IMR-90 (cell line): ENCODE results near the gene ITPK1. TPM values are rescaled to one million over a fixed set of nuclear protein-coding genes. Genes with fewer than 3 reads are reported as not detected.

Experiments used
- ATAC-seq: fragments of 200-7000 bp; cut with Tn5 transposase; 2 replicates; pipeline ENCODE4 v1.9.1; 2020; ENCODE audit warnings: low read depth, mild to moderate bottlenecking, moderate library complexity
- BruUV-seq: library from RNA; stranded (reverse); fragments of 400-500 nt; replicated peaks from 2 replicates; lab custom pipeline; 2021; lab: Mats Ljungman, UMichigan
- CTCF ChIA-PET: fragments of 300-600 bp; formaldehyde crosslinking; extraction: SDS; loops from one replicate; lab custom pipeline; 2021; ENCODE audit warnings: antibody characterized with exemption; lab: Yijun Ruan, JAX
- POLR2A ChIA-PET: fragments of 300-600 bp; sonication (Branson Sonifier 250); formaldehyde crosslinking; loops from one replicate; lab custom pipeline; 2022; ENCODE audit warnings: antibody characterized with exemption; ENCODE audit not compliant: unreplicated experiment; lab: Charles Lee
- DNase-seq: peaks from one replicate; pipeline ENCODE4 v3.0.0; 2013
- H2AFZ ChIP-seq: replicated peaks from 2 replicates; pipeline ENCODE3; 2013; ENCODE audit warnings: low read length, mild to moderate bottlenecking; ENCODE audit not compliant: poor library complexity
- H2AK5ac ChIP-seq: 2 replicates; pipeline ENCODE4 v1.6.1; 2013; ENCODE audit warnings: low read depth, low read length, inconsistent platforms
- H2AK9ac ChIP-seq: replicated peaks from 2 replicates; pipeline ENCODE3; 2013; ENCODE audit warnings: mild to moderate bottlenecking, low read depth, low read length, moderate library complexity; ENCODE audit not compliant: poor library complexity
- H2BK120ac ChIP-seq: 2 replicates; pipeline ENCODE4 v1.6.1; 2013; ENCODE audit warnings: low read depth, low read length, inconsistent platforms
- H2BK15ac ChIP-seq: 3 replicates; pipeline ENCODE4 v1.6.1; 2013; ENCODE audit warnings: low read depth, low read length, inconsistent platforms
- H2BK20ac ChIP-seq: 2 replicates; pipeline ENCODE4 v1.6.1; 2013; ENCODE audit warnings: low read depth, mild to moderate bottlenecking, inconsistent platforms, low read length, moderate library complexity
- H2BK5ac ChIP-seq: 2 replicates; pipeline ENCODE4 v1.6.1; 2013; ENCODE audit warnings: mild to moderate bottlenecking, low read depth, low read length, inconsistent platforms; ENCODE audit not compliant: poor library complexity, severe bottlenecking
- H3K14ac ChIP-seq: replicated peaks from 2 replicates; pipeline ENCODE4 v1.6.1; 2013; ENCODE audit warnings: low read depth, low read length, inconsistent platforms
- H3K18ac ChIP-seq: 2 replicates; pipeline ENCODE4 v1.6.1; 2013; ENCODE audit warnings: low read depth, low read length, control low read depth
- H3K23ac ChIP-seq: 2 replicates; pipeline ENCODE4 v1.6.1; 2013; ENCODE audit warnings: low read depth, low read length, inconsistent platforms
- H3K27ac ChIP-seq: 2 replicates; pipeline ENCODE4 v1.5.1; 2013; ENCODE audit warnings: mild to moderate bottlenecking, control low read depth, low read length; ENCODE audit not compliant: insufficient read depth
- H3K27me3 ChIP-seq: 2 replicates; pipeline ENCODE4 v1.6.1; 2013; ENCODE audit warnings: low read length; ENCODE audit not compliant: control insufficient read depth, insufficient read depth
- H3K36me3 ChIP-seq: 2 replicates; pipeline ENCODE4 v1.6.1; 2013; ENCODE audit warnings: low read length, mixed read lengths; ENCODE audit not compliant: control insufficient read depth, insufficient read depth
- H3K4ac ChIP-seq: 2 replicates; pipeline ENCODE4 v1.6.1; 2013; ENCODE audit warnings: low read depth, low read length, inconsistent platforms
- H3K4me1 ChIP-seq: 2 replicates; pipeline ENCODE4 v1.6.1; 2013; ENCODE audit warnings: low read length, mixed read lengths; ENCODE audit not compliant: control insufficient read depth, insufficient read depth
- H3K4me2 ChIP-seq: 2 replicates; pipeline ENCODE4 v1.6.1; 2013; ENCODE audit warnings: low read depth, mild to moderate bottlenecking, control low read depth, low read length, moderate library complexity
- H3K4me3 ChIP-seq: 2 replicates; pipeline ENCODE4 v1.5.1; 2013; ENCODE audit warnings: low read depth, mild to moderate bottlenecking, control low read depth, low read length, moderate library complexity; ENCODE audit not compliant: insufficient read depth
- H3K56ac ChIP-seq: 2 replicates; pipeline ENCODE4 v1.6.1; 2013; ENCODE audit warnings: low read length, inconsistent platforms; ENCODE audit not compliant: insufficient read depth; ENCODE audit errors: extremely low read depth
- H3K79me1 ChIP-seq, 2 experiments: 2 replicates each; pipeline ENCODE4 v1.6.1; 2013; ENCODE audit warnings: low read length in 2 of 2, inconsistent platforms in 1 of 2, low read depth in 1 of 2
- H3K9ac ChIP-seq: 2 replicates; pipeline ENCODE4 v1.6.1; 2013; ENCODE audit warnings: low read depth, low read length, control low read depth
- H3K9me1 ChIP-seq: 2 replicates; pipeline ENCODE4 v1.6.1; 2013; ENCODE audit warnings: low read length, inconsistent platforms; ENCODE audit not compliant: insufficient read depth
- H3K9me3 ChIP-seq: 2 replicates; pipeline ENCODE4 v1.6.1; 2013; ENCODE audit warnings: low read length; ENCODE audit not compliant: control insufficient read depth, insufficient read depth
- H4K20me1 ChIP-seq: 2 replicates; pipeline ENCODE4 v1.6.1; 2013; ENCODE audit warnings: low read length, inconsistent platforms; ENCODE audit not compliant: insufficient read depth
- H4K5ac ChIP-seq: 2 replicates; pipeline ENCODE4 v1.6.1; 2013; ENCODE audit warnings: mild to moderate bottlenecking, low read depth, low read length, control low read depth
- H4K8ac ChIP-seq, 2 experiments: 2 replicates each; pipeline ENCODE4 v1.6.1; 2013; ENCODE audit warnings: low read depth in 2 of 2, low read length in 2 of 2, control low read depth in 1 of 2, inconsistent platforms in 1 of 2
- H4K91ac ChIP-seq: 2 replicates; pipeline ENCODE4 v1.6.1; 2013; ENCODE audit warnings: low read depth, low read length, inconsistent platforms; ENCODE audit not compliant: insufficient read depth
- BHLHE40 ChIP-seq: fragments of 150-350 bp; IDR thresholded peaks from 2 replicates; pipeline ENCODE4 v1.6.1; 2016; ENCODE audit warnings: mild to moderate bottlenecking, low read depth, low read length
- CEBPB ChIP-seq: IDR thresholded peaks from 2 replicates; pipeline ENCODE4 v1.6.1; 2012; ENCODE audit warnings: low read depth, low read length, improper control_type of control experiment
- CHD1 ChIP-seq: IDR thresholded peaks from 2 replicates; pipeline ENCODE4 v1.6.1; 2012; ENCODE audit warnings: low read depth, low read length, improper control_type of control experiment
- ELK1 ChIP-seq: fragments of 150-350 bp; IDR thresholded peaks from 2 replicates; pipeline ENCODE4 v1.6.1; 2016; ENCODE audit warnings: low read depth, mild to moderate bottlenecking, low read length, moderate library complexity, borderline replicate concordance
- FOS ChIP-seq: fragments of 150-350 bp; IDR thresholded peaks from 2 replicates; pipeline ENCODE4 v1.6.1; 2016; ENCODE audit warnings: low read depth, low read length
- MAFK ChIP-seq: IDR thresholded peaks from 2 replicates; pipeline ENCODE4 v1.6.1; 2012; ENCODE audit warnings: low read depth, low read length, improper control_type of control experiment
- MAZ ChIP-seq: IDR thresholded peaks from 2 replicates; pipeline ENCODE4 v1.6.1; 2012; ENCODE audit warnings: low read depth, mild to moderate bottlenecking, low read length, improper control_type of control experiment, moderate library complexity, borderline replicate concordance
- MXI1 ChIP-seq: IDR thresholded peaks from 2 replicates; pipeline ENCODE4 v1.6.1; 2012; ENCODE audit warnings: low read depth, mild to moderate bottlenecking, low read length, moderate library complexity, borderline replicate concordance
- NFE2L2 ChIP-seq: fragments of 150-350 bp; IDR thresholded peaks from 2 replicates; pipeline ENCODE4 v1.6.1; 2016; ENCODE audit warnings: low read depth, mild to moderate bottlenecking, low read length
- RAD21 ChIP-seq: IDR thresholded peaks from 2 replicates; pipeline ENCODE4 v1.6.1; 2012; ENCODE audit warnings: low read length, improper control_type of control experiment
- RCOR1 ChIP-seq: IDR thresholded peaks from 2 replicates; pipeline ENCODE4 v1.6.1; 2012; ENCODE audit warnings: mild to moderate bottlenecking, low read length, improper control_type of control experiment; ENCODE audit not compliant: insufficient replicate concordance
- RFX5 ChIP-seq: IDR thresholded peaks from 2 replicates; pipeline ENCODE4 v1.8.0; 2012; ENCODE audit warnings: low read depth, mild to moderate bottlenecking, low read length, moderate library complexity
- USF2 ChIP-seq: fragments of 150-350 bp; IDR thresholded peaks from 2 replicates; pipeline ENCODE4 v1.6.1; 2017; ENCODE audit warnings: mild to moderate bottlenecking, antibody characterized with exemption, low read length, low read depth
- WGBS, 2 experiments: methylation state at CpG; one replicate each; pipeline versions ENCODE4 v1.1.5 to v1.1.7; 2013; ENCODE audit warnings: missing lambda C conversion rate in 2 of 2; ENCODE audit not compliant: insufficient read length in 1 of 2; ENCODE audit errors: extremely low coverage in 2 of 2; 5-methylcytosine and 5-hydroxymethylcytosine counted together
- dilution Hi-C: fragments of 300-500 bp; cut with HindIII; formaldehyde crosslinking; loops from one replicate; pipeline ENCODE4 v1.14.3; 2018; ENCODE audit warnings: low sequenced_read_pairs; ENCODE audit not compliant: unreplicated experiment
- in situ Hi-C: fragments of 300-500 bp; cut with MboI; formaldehyde crosslinking; loops from 3 replicates; pipeline ENCODE4 v1.14.3; 2019; ENCODE audit warnings: low sequenced_read_pairs, inconsistent platforms, mixed read lengths
- intact Hi-C: fragments of 100-400 bp; cut with micrococcal nuclease; formaldehyde crosslinking; loops from 2 replicates; pipeline ENCODE4 v1.10.0; 2022
- polyA plus RNA-seq, 3 experiments: library from polyadenylated mRNA; depleted of rRNA; stranded (reverse); fragments of >200 nt; gene quantifications; 2 replicates each; pipeline ENCODE4 v1.2.3, GENCODE V29; 2012; ENCODE audit warnings: low replicate concordance in 1 of 3
- total RNA-seq: library from RNA; depleted of rRNA; stranded (reverse); fragments of >200 nt; gene quantifications from 2 replicates; pipeline ENCODE4 v1.2.3, GENCODE V29; 2012

Gene ITPK1
- total and polyA plus RNA-seq, 2 of the 4 experiments (the other 2 are of a cell fraction), result 21.7 to 26.9 TPM

GRCh38 chr14:93046705-93047050, 69.0 kb downstream of the ITPK1 start:
- H3K4me2 ChIP-seq, result no peak overlapping the region

More at GRCh38 chr14:93046705-93047050, 69.0 kb downstream of the ITPK1 start:
- Histone ChIP-seq H2BK20ac (no peak overlapping the region), H4K20me1 (peaks cover 44% of the 10 kb centered on the region), H2AK9ac (no peak overlapping the region), H4K91ac (no peak overlapping the region), H3K18ac (no peak overlapping the region), H3K9me3 (no peaks in the 10 kb centered on the region), H3K9me1 (no peaks in the 10 kb centered on the region; the same call in 1 of the 2 replicates), H3K79me1 (no peaks in the 10 kb centered on the region), H2AK5ac (no peak overlapping the region), H2BK120ac (no peak overlapping the region), H2BK5ac (no peak overlapping the region), H2BK15ac (no peak overlapping the region), H3K56ac (no peak overlapping the region), H4K8ac (no peak overlapping the region), H3K36me3 (no peaks in the 10 kb centered on the region), H3K27me3 (peaks cover 36% of the 10 kb centered on the region), H3K14ac (no peak overlapping the region), H3K4ac (no peak overlapping the region), H2AFZ (peak overlapping the region; percentile 8), H3K4me3 (no peak overlapping the region), H3K4me1 (peaks cover 15% of the 10 kb centered on the region), H3K9ac (no peak overlapping the region), H3K23ac (no peak overlapping the region), H3K27ac (no peak overlapping the region), H4K5ac (no peak overlapping the region)
- POLR2A ChIA-PET, result no interaction called here
- no TSS peak for BruUV-seq
- dilution Hi-C loops, result no loop called here
- intact Hi-C loops, result no loop called here
- WGBS, 2 experiments, result 83% methylated on average over 1 of the region's 7 CpGs; no CpG with 5 or more reads in 1 of the 2 experiments
- TF ChIP-seq CEBPB (no peak), RCOR1 (no peak), USF2 (no peak), RAD21 (no peak), NFE2L2 (no peak), FOS (no peak), MAZ (no peak), MAFK (no peak), ELK1 (no peak), BHLHE40 (no peak), CHD1 (no peak), MXI1 (no peak), RFX5 (no peak)
- in situ Hi-C loops, result no loop called here
- CTCF ChIA-PET, result no interaction called here
- ATAC-seq (no peak), DNase-seq (no peak)
